ENCODE data around the gene NDUFAF3. TPM values are rescaled to one million over a fixed set of nuclear protein-coding genes. Genes with fewer than 3 reads are reported as not detected.

Gene NDUFAF3
- total RNA-seq, 2 experiments from 2014 or later, result 113 to 115 TPM

- intact Hi-C loops (cut with micrococcal nuclease), result loop anchor here (1.0 to 10.0 kb wide), 7 partner anchors 8 to 696 kb away; partner anchors contain the start of genes DAG1, GMPPB, QRICH1 and TCTA
- DNase-seq, result peak; percentile 94
- Mint-ChIP-seq H3K9me3 (no peaks in the 10 kb centered on the region), H3K36me3 (ENCODE audit: low read depth) (peaks cover 54% of the 10 kb centered on the region), H3K4me3 (peak within 1 kb of the TSS; percentile 91), H3K4me1 (ENCODE audit: low read depth) (peaks cover 53% of the 10 kb centered on the region), H3K27me3 (ENCODE audit: low read depth) (no peaks in the 10 kb centered on the region), H3K27ac (peak within 1 kb of the TSS; percentile 89)
- CTCF ChIA-PET, result interaction anchor here (0.7 to 1.9 kb wide), 4 partner anchors 15 to 65 kb away, joined by 3 to 7 read pairs (median 4); partner anchors contain the start of genes QRICH1 and WDR6
These were observed 7.0 kb downstream of the NDUFAF3 start, which contains the start of gene IMPDH2 for GRCh38 chr3:49028673-49029562. IMPDH2 (minus strand) TSS chr3:49029398; CDS start chr3:49029350, 48 bp downstream.

GRCh38 chr3:49029563-49029884 lies 7.6 kb downstream of the NDUFAF3 start:
- no peak for DNase-seq
- Mint-ChIP-seq H3K9me3 (no peaks in the 10 kb centered on the region), H3K4me3 (peak overlapping the region; percentile 91), H3K27ac (peak overlapping the region; percentile 89), H3K36me3 (ENCODE audit: low read depth) (peaks cover 52% of the 10 kb centered on the region), H3K27me3 (ENCODE audit: low read depth) (no peaks in the 10 kb centered on the region), H3K4me1 (ENCODE audit: low read depth) (peaks cover 47% of the 10 kb centered on the region)
- intact Hi-C loops (cut with micrococcal nuclease), result loop anchor here (1.0 to 10.0 kb wide), 7 partner anchors 8 to 695 kb away; partner anchors contain the start of genes DAG1, GMPPB, QRICH1 and TCTA
- CTCF ChIA-PET, result interaction anchor here (1.8 to 1.9 kb wide), 2 partner anchors 22 to 42 kb away, joined by 6 to 7 read pairs; partner anchors contain the start of gene WDR6

DNA sequence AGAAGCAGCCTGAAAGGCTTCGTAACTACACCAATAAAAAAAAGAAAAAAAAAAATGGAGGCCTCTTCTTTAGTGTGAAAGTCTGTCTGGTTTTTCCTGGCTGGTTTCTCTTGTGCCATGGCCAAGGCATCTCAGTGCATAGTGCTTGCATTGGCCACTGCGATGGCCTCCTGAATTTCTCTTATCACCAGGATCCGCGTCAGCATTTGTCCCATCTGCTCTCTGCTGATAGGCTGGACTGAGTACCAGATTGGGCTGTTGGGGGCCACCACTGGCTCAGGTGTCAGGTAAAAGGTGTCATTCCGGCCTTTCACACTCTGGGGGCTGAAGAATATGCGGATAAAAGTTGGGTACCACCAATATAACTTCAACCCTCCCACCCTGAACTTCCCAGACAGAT lies 8.4 kb downstream of the NDUFAF3 start:
- Mint-ChIP-seq H3K4me1 (ENCODE audit: low read depth) (peaks cover 39% of the 10 kb centered on the region), H3K4me3 (no peak overlapping the region), H3K27me3 (ENCODE audit: low read depth) (no peaks in the 10 kb centered on the region), H3K9me3 (no peaks in the 10 kb centered on the region), H3K36me3 (ENCODE audit: low read depth) (peaks cover 48% of the 10 kb centered on the region), H3K27ac (peak overlapping the region; percentile 52)
- DNase-seq, result no peak
- intact Hi-C loops (cut with micrococcal nuclease), result no loop called here
- CTCF ChIA-PET, result interaction anchor here (1.3 to 2.0 kb wide), 2 partner anchors 8 to 10 kb away, joined by 4 to 5 read pairs; partner anchors contain the start of gene NDUFAF3

DNA sequence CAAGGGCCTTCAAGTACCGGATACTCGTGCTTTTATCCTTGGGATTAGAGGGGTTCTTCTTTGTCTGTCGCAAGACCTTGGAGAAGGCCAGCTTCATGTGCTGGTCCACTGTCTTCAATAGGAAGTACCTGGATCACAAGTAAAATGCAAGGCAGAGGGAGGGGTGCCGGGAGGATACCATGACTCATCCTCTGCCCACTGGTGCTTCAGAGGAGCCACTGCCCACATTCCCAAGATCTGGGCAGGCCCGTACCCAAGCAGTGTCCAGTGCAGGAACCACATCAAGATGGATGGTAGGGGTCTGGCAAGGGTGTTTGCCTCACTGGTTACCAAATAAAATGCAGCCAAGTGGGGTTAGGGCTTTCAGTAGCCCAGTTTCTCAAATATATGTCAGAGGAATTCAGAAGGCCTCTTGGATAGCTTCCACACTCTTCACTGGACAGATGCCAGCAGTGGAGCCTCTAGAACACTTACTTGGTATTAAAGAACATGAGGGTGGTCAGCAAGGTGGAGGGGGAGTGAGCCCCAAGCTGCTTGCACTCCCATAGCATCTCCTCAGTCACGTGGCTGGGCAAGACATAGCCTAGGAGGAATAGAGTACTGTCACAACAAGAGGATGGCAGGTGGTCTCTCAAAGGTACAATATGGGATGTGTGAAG lies 10.9 kb downstream of the NDUFAF3 start:
- peaks cover 32% of the 10 kb centered on the region for H3K36me3 Mint-ChIP-seq (ENCODE audit: low read depth)
- CTCF ChIA-PET, result interaction anchor here (0.8 kb wide), 2 partner anchors 10 to 11 kb away, joined by 3 to 4 read pairs; partner anchors contain the start of gene NDUFAF3

GRCh38 chr3:49034650-49035049 lies 12.7 kb downstream of the NDUFAF3 start:
- Mint-ChIP-seq H3K4me1 (ENCODE audit: low read depth) (peaks cover 4% of the 10 kb centered on the region), H3K9me3 (no peaks in the 10 kb centered on the region), H3K27ac (no peak overlapping the region), H3K36me3 (ENCODE audit: low read depth) (peaks cover 21% of the 10 kb centered on the region), H3K27me3 (ENCODE audit: low read depth) (no peaks in the 10 kb centered on the region), H3K4me3 (no peak overlapping the region)
- CTCF ChIA-PET, result no interaction called here
- intact Hi-C loops (cut with micrococcal nuclease), result no loop called here
- DNase-seq, result no peak

More for the DNA sequence above, 10.9 kb downstream of the NDUFAF3 start:
- H3K4me3 Mint-ChIP-seq, result no peak overlapping the region
- H3K27me3 Mint-ChIP-seq (ENCODE audit: low read depth), result no peaks in the 10 kb centered on the region
- H3K9me3 Mint-ChIP-seq, result no peaks in the 10 kb centered on the region
- DNase-seq, result no peak
- intact Hi-C loops (cut with micrococcal nuclease), result no loop called here
- peaks cover 15% of the 10 kb centered on the region for H3K4me1 Mint-ChIP-seq (ENCODE audit: low read depth)
- H3K27ac Mint-ChIP-seq, result no peak overlapping the region

GRCh38 chr3:49035281-49035680 lies 13.4 kb downstream of the NDUFAF3 start:
- H3K9me3 Mint-ChIP-seq, result no peaks in the 10 kb centered on the region
- CTCF ChIA-PET, result no interaction called here
- peaks cover 21% of the 10 kb centered on the region for H3K36me3 Mint-ChIP-seq (ENCODE audit: low read depth)

DNA sequence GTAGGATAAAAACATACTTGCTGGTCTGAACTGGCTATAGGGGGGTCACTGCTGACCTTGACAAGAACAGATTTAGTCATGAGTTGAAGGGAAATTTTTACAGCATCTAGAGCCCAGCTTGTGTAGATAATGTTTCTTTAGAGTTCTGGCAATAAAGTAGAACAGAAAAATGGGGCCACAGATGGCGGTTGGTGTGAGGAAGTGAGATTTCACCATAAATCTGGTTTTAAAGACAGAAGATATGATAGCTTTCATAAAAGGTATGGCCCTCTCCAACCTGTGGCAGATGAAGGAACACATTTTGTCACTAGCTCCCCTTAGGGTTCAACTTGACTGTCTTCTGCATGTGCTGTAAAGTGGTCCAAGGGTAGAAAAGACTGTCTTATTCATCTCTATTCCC lies 31.6 kb downstream of the NDUFAF3 start:
- H3K27ac Mint-ChIP-seq, result no peak overlapping the region
- no peak overlapping the region for H3K4me3 Mint-ChIP-seq
- no peaks in the 10 kb centered on the region for H3K27me3 Mint-ChIP-seq (ENCODE audit: low read depth)
- DNase-seq, result no peak
- H3K36me3 Mint-ChIP-seq (ENCODE audit: low read depth), result peaks cover 36% of the 10 kb centered on the region
- H3K9me3 Mint-ChIP-seq, result no peaks in the 10 kb centered on the region
- peaks cover 2% of the 10 kb centered on the region for H3K4me1 Mint-ChIP-seq (ENCODE audit: low read depth)
- intact Hi-C loops (cut with micrococcal nuclease), result no loop called here
- CTCF ChIA-PET, result interaction anchor here (1.0 kb wide), 1 partner anchor 30 kb away, joined by 3 read pairs; no protein-coding TSS in a partner anchor

More at GRCh38 chr3:49035281-49035680, 13.4 kb downstream of the NDUFAF3 start:
- H3K4me1 Mint-ChIP-seq (ENCODE audit: low read depth), result no peaks in the 10 kb centered on the region
- H3K27me3 Mint-ChIP-seq (ENCODE audit: low read depth), result no peaks in the 10 kb centered on the region
- H3K27ac Mint-ChIP-seq, result no peak overlapping the region
- DNase-seq, result no peak
- no peak overlapping the region for H3K4me3 Mint-ChIP-seq
- intact Hi-C loops (cut with micrococcal nuclease), result no loop called here

DNA sequence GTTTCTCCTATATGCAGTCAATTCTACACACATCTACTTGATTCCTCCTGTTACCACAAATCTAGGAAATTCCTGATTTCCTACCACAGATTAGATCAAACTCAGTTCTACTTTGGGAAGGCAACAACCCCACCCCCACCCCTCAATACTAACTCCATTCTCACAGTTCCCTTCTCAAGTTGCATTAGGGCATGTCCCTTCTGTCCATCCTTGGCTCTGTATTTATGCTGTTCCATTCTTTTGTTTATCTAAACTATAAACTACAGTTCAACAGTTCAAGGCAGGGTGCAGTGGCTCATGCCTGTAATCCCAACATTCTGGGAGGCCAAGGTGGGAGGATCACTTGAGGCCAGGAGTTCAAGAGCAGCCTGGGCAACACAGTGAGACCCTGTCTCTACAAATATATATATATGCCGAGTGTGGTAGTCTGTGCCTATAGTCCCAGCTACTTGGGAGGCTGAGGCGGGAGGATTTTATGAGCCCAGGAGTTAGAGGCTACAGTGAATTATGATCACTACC lies 32.5 kb downstream of the NDUFAF3 start:
- H3K36me3 Mint-ChIP-seq (ENCODE audit: low read depth), result peaks cover 36% of the 10 kb centered on the region
- intact Hi-C loops (cut with micrococcal nuclease), result no loop called here
- no peaks in the 10 kb centered on the region for H3K9me3 Mint-ChIP-seq
- H3K4me3 Mint-ChIP-seq, result no peak overlapping the region
- CTCF ChIA-PET, result interaction anchor here (1.0 to 1.1 kb wide), 2 partner anchors 20 to 29 kb away, joined by 3 read pairs; no protein-coding TSS in a partner anchor
- H3K4me1 Mint-ChIP-seq (ENCODE audit: low read depth), result peaks cover 2% of the 10 kb centered on the region
- DNase-seq, result no peak
- H3K27ac Mint-ChIP-seq, result no peak overlapping the region
- H3K27me3 Mint-ChIP-seq (ENCODE audit: low read depth), result no peaks in the 10 kb centered on the region

GRCh38 chr3:49057268-49057667 lies 35.3 kb downstream of the NDUFAF3 start:
- H3K9me3 Mint-ChIP-seq, result no peaks in the 10 kb centered on the region
- CTCF ChIA-PET, result no interaction called here
- no peaks in the 10 kb centered on the region for H3K27me3 Mint-ChIP-seq (ENCODE audit: low read depth)
- H3K27ac Mint-ChIP-seq, result no peak overlapping the region
- intact Hi-C loops (cut with micrococcal nuclease), result no loop called here
- no peaks in the 10 kb centered on the region for H3K4me1 Mint-ChIP-seq (ENCODE audit: low read depth)
- DNase-seq, result no peak
- H3K4me3 Mint-ChIP-seq, result no peak overlapping the region
- H3K36me3 Mint-ChIP-seq (ENCODE audit: low read depth), result peaks cover 23% of the 10 kb centered on the region

- DNase-seq, result no peak
- Mint-ChIP-seq H3K4me3 (no peak overlapping the region), H3K9me3 (no peaks in the 10 kb centered on the region), H3K27ac (no peak overlapping the region), H3K36me3 (ENCODE audit: low read depth) (peaks cover 23% of the 10 kb centered on the region), H3K4me1 (ENCODE audit: low read depth) (no peaks in the 10 kb centered on the region), H3K27me3 (ENCODE audit: low read depth) (no peaks in the 10 kb centered on the region)
- intact Hi-C loops (cut with micrococcal nuclease), result no loop called here
- CTCF ChIA-PET, result interaction anchor here (0.7 kb wide), 1 partner anchor 477 kb away, joined by 3 read pairs; no protein-coding TSS in a partner anchor
These were observed 36.1 kb downstream of the NDUFAF3 start for GRCh38 chr3:49058011-49058410.

Data from activated naive CD4-positive, alpha-beta T cell treated with anti-CD3 and anti-CD28 coated beads for 36 hours (primary cell).